GM21723 (cell line): ENCODE measurements around the gene PLCG2.
"Not testable (repeated sequence)": the region's sequence is repeated elsewhere in the genome, so short reads cannot be mapped to it uniquely, and the experiment has no call there.

Experiments
- ATAC-seq: cut with Tn5 transposase; IDR thresholded peaks from one replicate; pipeline ENCODE4 v1.9.1; 2021; ENCODE audit warnings: mild to moderate bottlenecking, moderate library complexity; ENCODE audit not compliant: unreplicated experiment

Gene PLCG2

GRCh38 chr16:81786868-81787267 lies 7.8 kb downstream of the PLCG2 start:
- ATAC-seq, result no peak

GRCh38 chr16:81787659-81788058 lies 8.6 kb downstream of the PLCG2 start:
- no peak for ATAC-seq

GRCh38 chr16:81790277-81790676 lies 11.2 kb downstream of the PLCG2 start:
- no peak for ATAC-seq

- no peak for ATAC-seq
These were observed 11.8 kb downstream of the PLCG2 start for GRCh38 chr16:81790830-81791435.

- ATAC-seq, result no peak
These were observed 13.7 kb downstream of the PLCG2 start for GRCh38 chr16:81792828-81793227.

- ATAC-seq, result no peak
These were observed 16.1 kb downstream of the PLCG2 start for GRCh38 chr16:81795193-81795592.

- ATAC-seq, result no peak
These were observed 16.9 kb downstream of the PLCG2 start for GRCh38 chr16:81796035-81796434.

GRCh38 chr16:81796583-81797346 lies 17.7 kb downstream of the PLCG2 start:
- ATAC-seq, result no peak

- ATAC-seq, result peak; percentile 47
These were observed 18.4 kb downstream of the PLCG2 start for GRCh38 chr16:81797443-81797842.

- ATAC-seq, result peak; percentile 56
These were observed 19.4 kb downstream of the PLCG2 start for GRCh38 chr16:81798311-81799137.

- no peak for ATAC-seq
These were observed 20.0 kb downstream of the PLCG2 start for GRCh38 chr16:81799138-81799504.

GRCh38 chr16:81801724-81802123 lies 22.6 kb downstream of the PLCG2 start:
- not testable (repeated sequence) for ATAC-seq

- no peak for ATAC-seq
These were observed 24.2 kb downstream of the PLCG2 start for GRCh38 chr16:81803332-81803731.

- ATAC-seq, result no peak
These were observed 25.1 kb downstream of the PLCG2 start for GRCh38 chr16:81804134-81804610.

- no peak for ATAC-seq
These were observed 27.6 kb downstream of the PLCG2 start for GRCh38 chr16:81806696-81807095.

GRCh38 chr16:81807767-81808358 lies 28.8 kb downstream of the PLCG2 start:
- no peak for ATAC-seq

GRCh38 chr16:81808933-81809480 lies 29.9 kb downstream of the PLCG2 start:
- ATAC-seq, result peak; percentile 78

- ATAC-seq, result peak; percentile 5
These were observed 30.5 kb downstream of the PLCG2 start for GRCh38 chr16:81809567-81809966.

GRCh38 chr16:81810361-81810760 lies 31.3 kb downstream of the PLCG2 start:
- no peak for ATAC-seq

- ATAC-seq, result no peak
These were observed 31.9 kb downstream of the PLCG2 start for GRCh38 chr16:81810894-81811538.
